Prostate gland (tissue), 2 donors: ENCODE data around the gene SCAANT1. TPM values are rescaled to one million over a fixed set of nuclear protein-coding genes. Genes with fewer than 3 reads are reported as not detected.
A peak's percentile ranks its signal among the peaks of the same experiment; 100 is the strongest.

Source experiments
- DNase-seq: peaks from one replicate; pipeline ENCODE4 v3.0.0-alpha.2; 2019; ENCODE audit warnings: low spot score
- H3K27ac ChIP-seq, 2 donors: fragments of 200-600 bp; sonication (generic); 2 replicates each; pipeline ENCODE4 v1.5.1; 2017 to 2019
- H3K27me3 ChIP-seq: fragments of 200-600 bp; sonication (generic); replicated peaks from 2 replicates; pipeline ENCODE4 v1.5.1; 2019; ENCODE audit not compliant: insufficient read depth
- H3K36me3 ChIP-seq, 2 donors: fragments of 200-600 bp; sonication (generic); 1 replicate in 1 of 2; 2 replicates in 1 of 2; pipeline versions ENCODE4 v1.5.1 to v1.8.1; 2017 to 2019
- H3K4me1 ChIP-seq: fragments of 200-600 bp; sonication (generic); replicated peaks from 2 replicates; pipeline ENCODE4 v1.5.1; 2019
- H3K4me3 ChIP-seq, 2 donors: fragments of 200-600 bp; sonication (generic); 2 replicates each; pipeline ENCODE4 v1.5.1; 2017 to 2019
- H3K9me3 ChIP-seq: fragments of 200-600 bp; sonication (generic); 2 replicates; pipeline ENCODE4 v1.5.1; 2017
- POLR2A ChIP-seq: fragments of 450-650 bp; IDR thresholded peaks from one replicate; pipeline ENCODE4 v1.6.1; 2016; ENCODE audit warnings: antibody characterized with exemption, mild to moderate bottlenecking
- POLR2AphosphoS5 ChIP-seq: sonication (generic); formaldehyde crosslinking; IDR thresholded peaks from one replicate; pipeline ENCODE4 v1.6.1; 2017; ENCODE audit warnings: antibody characterized with exemption
- WGBS: methylation state at CpG from one replicate; pipeline ENCODE4 v1.1.5; 2018; 5-methylcytosine and 5-hydroxymethylcytosine counted together
- intact Hi-C: fragments of 100-400 bp; cut with DNase I; formaldehyde crosslinking; loops from one replicate; pipeline ENCODE4 v1.14.2; 2022
- total RNA-seq, 2 donors: library from RNA; depleted of rRNA; stranded (reverse); fragments of >200 nt; gene quantifications; one replicate each; pipeline ENCODE4 v1.1.0, GENCODE V29; 2016
- TF ChIP-seq, protein P1 (sequence below), 4 experiments: fragments of 200-600 bp in 2 of 4; fragments of 450-650 bp in 2 of 4; sonication (generic) in 2 of 4; IDR thresholded peaks; 1 replicate in 3 of 4; 2 replicates in 1 of 4; pipeline ENCODE4 v1.5.1; 2016 to 2019; ENCODE audit warnings: antibody characterized with exemption in 4 of 4, mild to moderate bottlenecking in 2 of 4, moderate library complexity in 2 of 4

Gene SCAANT1
- total RNA-seq, 2 donors from 2014 or later = not detected

DNA sequence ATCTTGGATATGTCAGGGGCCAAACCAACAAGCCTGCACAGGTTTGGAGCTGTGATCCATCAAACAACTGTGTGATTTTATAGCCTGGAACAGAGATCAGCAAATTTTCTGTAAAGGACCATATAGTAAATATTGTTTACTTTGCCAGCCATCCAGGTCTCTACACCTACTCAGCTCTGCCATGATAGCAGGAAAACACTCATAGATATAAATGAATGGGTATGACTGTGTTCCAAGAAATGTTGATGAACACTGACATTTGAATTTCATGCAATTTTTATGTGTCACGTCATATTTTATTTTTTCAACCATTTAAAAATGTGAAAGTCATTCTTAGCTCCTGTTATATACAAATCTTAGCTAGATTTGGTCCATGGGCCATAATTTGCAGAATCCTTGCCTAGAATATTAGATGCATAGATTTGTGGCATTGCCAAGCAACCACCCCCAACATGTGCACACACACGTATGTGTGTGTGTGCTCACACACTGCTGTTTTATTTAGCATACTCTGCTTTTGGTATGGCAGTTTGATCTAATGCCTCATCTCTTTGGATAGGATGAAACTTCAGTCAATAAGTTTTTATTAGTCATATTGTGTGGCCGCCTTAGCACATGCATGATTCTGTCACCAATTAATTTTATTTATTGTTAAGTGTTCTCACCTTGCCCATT is 42.1 kb downstream of the SCAANT1 start:
- WGBS = 87% methylated on average over 3 of the region's 3 CpGs
- Histone ChIP-seq H3K27ac (no peak overlapping the region), H3K4me1 (no peaks in the 10 kb centered on the region), H3K27me3 (no peaks in the 10 kb centered on the region), H3K9me3 (no peaks in the 10 kb centered on the region), H3K36me3 (no peaks in the 10 kb centered on the region), H3K4me3 (no peak overlapping the region)
- intact Hi-C loops = loop anchor here (10.0 kb wide), 1 partner anchor 125 kb away; no protein-coding TSS in a partner anchor
- TF ChIP-seq POLR2AphosphoS5 (no peak), POLR2A (no peak)
- TF ChIP-seq, protein P1, sequence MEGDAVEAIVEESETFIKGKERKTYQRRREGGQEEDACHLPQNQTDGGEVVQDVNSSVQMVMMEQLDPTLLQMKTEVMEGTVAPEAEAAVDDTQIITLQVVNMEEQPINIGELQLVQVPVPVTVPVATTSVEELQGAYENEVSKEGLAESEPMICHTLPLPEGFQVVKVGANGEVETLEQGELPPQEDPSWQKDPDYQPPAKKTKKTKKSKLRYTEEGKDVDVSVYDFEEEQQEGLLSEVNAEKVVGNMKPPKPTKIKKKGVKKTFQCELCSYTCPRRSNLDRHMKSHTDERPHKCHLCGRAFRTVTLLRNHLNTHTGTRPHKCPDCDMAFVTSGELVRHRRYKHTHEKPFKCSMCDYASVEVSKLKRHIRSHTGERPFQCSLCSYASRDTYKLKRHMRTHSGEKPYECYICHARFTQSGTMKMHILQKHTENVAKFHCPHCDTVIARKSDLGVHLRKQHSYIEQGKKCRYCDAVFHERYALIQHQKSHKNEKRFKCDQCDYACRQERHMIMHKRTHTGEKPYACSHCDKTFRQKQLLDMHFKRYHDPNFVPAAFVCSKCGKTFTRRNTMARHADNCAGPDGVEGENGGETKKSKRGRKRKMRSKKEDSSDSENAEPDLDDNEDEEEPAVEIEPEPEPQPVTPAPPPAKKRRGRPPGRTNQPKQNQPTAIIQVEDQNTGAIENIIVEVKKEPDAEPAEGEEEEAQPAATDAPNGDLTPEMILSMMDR (IDR thresholded peaks at IDR 0.05) = no peak
- DNase-seq = no peak

DNA sequence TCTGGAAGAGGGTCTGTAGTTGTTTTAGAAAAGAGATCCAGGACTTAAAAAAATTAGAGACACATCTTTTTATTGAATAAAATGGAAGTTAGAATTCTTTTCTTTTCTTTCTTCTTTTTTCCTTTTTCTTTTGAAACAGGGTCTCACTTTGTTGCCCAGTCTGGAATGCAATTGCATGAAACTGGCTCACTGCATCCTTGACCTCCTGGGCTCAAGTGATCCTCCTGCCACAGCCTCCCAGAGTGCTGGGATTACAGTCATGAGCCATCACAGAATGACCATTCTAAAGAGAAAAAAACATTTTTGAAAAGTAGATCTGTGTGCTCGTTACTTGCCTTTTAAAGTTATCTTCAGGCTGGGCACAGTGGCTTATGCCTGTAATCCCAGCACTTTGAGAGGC is 45.0 kb downstream of the SCAANT1 start:
- no peaks in the 10 kb centered on the region for H3K9me3 ChIP-seq
- intact Hi-C loops = no loop called here
- H3K27ac ChIP-seq = no peak overlapping the region
- no peaks in the 10 kb centered on the region for H3K4me1 ChIP-seq
- no peak for DNase-seq
- H3K27me3 ChIP-seq = no peaks in the 10 kb centered on the region
- TF ChIP-seq, protein P1 (IDR thresholded peaks at IDR 0.05) = no peak
- no peak for TF ChIP-seq POLR2AphosphoS5
- TF ChIP-seq POLR2A = no peak
- 95% methylated on average over 1 of the region's 1 CpG for WGBS
- no peak overlapping the region for H3K4me3 ChIP-seq
- H3K36me3 ChIP-seq = no peaks in the 10 kb centered on the region

GRCh38 chr3:63864965-63865327 is 47.2 kb downstream of the SCAANT1 start:
- peak overlapping the region; percentile 92 to 98 for H3K4me3 ChIP-seq
- 8% methylated on average over 3 of the region's 3 CpGs for WGBS
- H3K9me3 ChIP-seq = no peaks in the 10 kb centered on the region
- no peaks in the 10 kb centered on the region for H3K27me3 ChIP-seq
- peak overlapping the region; percentile 81 to 83 for H3K27ac ChIP-seq
- H3K36me3 ChIP-seq = no peaks in the 10 kb centered on the region
- TF ChIP-seq POLR2AphosphoS5 (no peak), POLR2A (no peak)
- TF ChIP-seq, protein P1 (IDR thresholded peaks at IDR 0.05) = no peak
- intact Hi-C loops = no loop called here
- DNase-seq = no peak
- no peaks in the 10 kb centered on the region for H3K4me1 ChIP-seq

DNA sequence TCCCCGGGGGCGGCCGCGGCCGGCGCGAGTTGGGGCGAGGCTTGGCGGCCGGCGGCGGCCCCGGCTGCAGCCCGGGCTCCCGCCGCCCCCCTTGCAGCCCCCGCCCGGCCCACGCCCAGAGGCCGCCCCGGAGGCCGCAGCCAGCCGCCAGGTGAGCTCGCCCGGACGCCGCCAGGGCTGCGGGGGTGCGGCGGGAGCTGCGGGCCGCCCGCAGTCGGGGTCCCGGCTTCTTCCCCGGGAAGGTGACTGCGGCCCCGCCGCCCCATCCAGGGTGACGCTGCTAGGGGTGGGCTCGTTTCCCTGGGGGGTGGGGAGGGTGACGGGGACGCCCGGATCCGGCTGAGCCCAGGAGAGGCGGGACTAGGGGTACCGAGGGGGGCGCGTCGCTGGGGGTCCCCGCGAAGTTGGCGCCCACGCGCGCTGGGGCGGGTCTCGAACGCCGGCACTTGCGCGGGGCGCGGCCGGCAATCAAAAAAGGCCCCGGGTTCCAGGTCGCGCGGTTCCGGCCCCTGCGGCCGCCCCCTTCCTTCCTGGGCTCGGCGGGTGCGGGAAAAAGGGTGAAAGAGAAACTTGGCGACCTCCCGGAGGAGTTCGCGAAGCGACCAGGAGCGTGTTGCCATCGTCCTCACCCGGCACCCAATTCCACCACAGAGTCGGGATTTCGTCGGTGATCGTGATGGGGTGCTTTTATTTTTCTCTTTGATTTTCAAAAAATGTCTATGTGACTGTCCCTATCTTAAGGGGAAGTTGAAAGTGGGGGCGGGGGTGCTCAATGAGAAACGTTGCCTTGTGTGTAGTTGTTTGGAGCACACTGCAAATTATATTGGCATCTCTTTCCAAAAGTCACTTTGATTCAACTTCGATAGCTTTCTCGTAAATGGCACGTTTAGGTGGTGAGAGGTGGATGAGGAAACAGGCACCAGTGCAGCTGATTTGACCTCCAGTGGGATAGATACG is 47.9 kb downstream of the SCAANT1 start:
- intact Hi-C loops = no loop called here
- no peaks in the 10 kb centered on the region for H3K36me3 ChIP-seq
- TF ChIP-seq POLR2A (no peak), POLR2AphosphoS5 (no peak)
- TF ChIP-seq, protein P1 (IDR thresholded peaks at IDR 0.05) = no peak
- H3K4me3 ChIP-seq = peak overlapping the region; percentile 92 to 98
- H3K4me1 ChIP-seq = no peaks in the 10 kb centered on the region
- peak; percentile 17 for DNase-seq
- H3K9me3 ChIP-seq = no peaks in the 10 kb centered on the region
- H3K27me3 ChIP-seq = no peaks in the 10 kb centered on the region
- WGBS = under 1% methylated on average over 47 of the region's 93 CpGs
- peak overlapping the region; percentile 81 to 83 for H3K27ac ChIP-seq
